GM12875 (cell line): ENCODE measurements around the gene EYA3.

Experiments used
- H3K4me3 ChIP-seq: one replicate; pipeline ENCODE4 v1.5.1; 2011; ENCODE audit warnings: low read depth, low read length, control low read depth
- TF ChIP-seq, protein P1 (sequence below): IDR thresholded peaks from 2 replicates; pipeline ENCODE4 v1.5.1; 2011; ENCODE audit warnings: low read depth, mild to moderate bottlenecking, control low read depth, inconsistent platforms, low read length, moderate library complexity, borderline replicate concordance; ENCODE audit not compliant: insufficient read depth

The EYA3 gene

DNA sequence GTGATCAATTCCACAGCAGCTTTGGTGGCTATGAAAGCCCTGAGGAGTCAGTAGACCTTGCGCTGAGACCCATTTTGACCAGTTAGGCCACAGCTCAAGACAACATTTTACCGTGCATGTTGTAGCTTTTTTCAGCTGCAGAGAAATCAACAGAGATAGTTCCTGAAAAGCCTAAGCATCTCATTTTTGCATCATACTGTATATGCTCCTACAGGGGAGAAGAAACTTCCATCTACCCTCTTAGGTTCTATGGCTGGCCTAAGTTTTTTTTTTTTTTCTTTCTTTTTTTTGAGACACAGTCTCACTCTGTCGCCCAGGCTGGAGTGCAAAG lies 24.8 kb upstream of the EYA3 start:
- TF ChIP-seq, protein P1, sequence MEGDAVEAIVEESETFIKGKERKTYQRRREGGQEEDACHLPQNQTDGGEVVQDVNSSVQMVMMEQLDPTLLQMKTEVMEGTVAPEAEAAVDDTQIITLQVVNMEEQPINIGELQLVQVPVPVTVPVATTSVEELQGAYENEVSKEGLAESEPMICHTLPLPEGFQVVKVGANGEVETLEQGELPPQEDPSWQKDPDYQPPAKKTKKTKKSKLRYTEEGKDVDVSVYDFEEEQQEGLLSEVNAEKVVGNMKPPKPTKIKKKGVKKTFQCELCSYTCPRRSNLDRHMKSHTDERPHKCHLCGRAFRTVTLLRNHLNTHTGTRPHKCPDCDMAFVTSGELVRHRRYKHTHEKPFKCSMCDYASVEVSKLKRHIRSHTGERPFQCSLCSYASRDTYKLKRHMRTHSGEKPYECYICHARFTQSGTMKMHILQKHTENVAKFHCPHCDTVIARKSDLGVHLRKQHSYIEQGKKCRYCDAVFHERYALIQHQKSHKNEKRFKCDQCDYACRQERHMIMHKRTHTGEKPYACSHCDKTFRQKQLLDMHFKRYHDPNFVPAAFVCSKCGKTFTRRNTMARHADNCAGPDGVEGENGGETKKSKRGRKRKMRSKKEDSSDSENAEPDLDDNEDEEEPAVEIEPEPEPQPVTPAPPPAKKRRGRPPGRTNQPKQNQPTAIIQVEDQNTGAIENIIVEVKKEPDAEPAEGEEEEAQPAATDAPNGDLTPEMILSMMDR, result peak; percentile 43; the same call in 1 of the 2 replicates
- H3K4me3 ChIP-seq, result no peak overlapping the region

DNA sequence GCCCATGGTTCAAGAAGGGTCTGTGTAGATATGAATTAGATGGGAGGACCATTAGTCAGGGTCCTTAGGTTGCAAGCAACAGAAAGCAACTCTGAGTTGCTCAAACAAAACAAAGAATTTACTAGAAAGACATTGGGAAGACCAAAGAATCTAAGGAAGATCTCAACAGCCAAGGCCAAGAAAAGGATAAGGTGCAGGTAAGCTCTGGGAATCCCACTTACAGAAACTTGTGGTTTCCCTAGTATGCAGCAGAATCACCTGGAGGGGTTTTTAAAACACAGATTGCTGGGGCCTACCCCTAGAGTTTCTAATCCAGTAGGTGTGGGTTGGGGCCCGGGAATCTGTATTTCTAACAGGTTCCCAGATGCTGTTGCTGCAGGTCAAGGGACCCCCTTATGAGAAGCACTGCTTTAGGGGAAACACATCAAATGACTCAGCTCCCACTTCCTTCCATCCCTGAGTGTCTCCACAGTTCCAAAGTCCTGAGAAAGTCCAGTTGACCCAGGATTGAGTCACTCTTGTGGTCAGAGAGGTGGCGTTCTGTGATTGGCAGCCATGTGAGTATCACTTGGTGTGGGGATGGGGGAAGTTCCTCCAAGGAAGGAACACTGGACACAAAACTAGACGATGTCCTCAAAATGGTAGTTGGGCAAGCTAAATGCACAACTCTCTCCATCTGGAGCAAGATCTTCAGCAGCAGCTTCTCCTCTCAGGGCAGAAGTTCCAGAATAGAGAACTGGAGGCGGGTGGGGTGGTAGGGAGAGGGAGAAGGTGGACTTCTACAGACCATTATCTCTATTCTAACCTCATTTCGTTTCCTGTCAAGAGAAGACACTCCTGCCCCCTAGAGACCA lies 24.2 kb upstream of the EYA3 start:
- no peak overlapping the region for H3K4me3 ChIP-seq
- TF ChIP-seq, protein P1, result no peak

DNA sequence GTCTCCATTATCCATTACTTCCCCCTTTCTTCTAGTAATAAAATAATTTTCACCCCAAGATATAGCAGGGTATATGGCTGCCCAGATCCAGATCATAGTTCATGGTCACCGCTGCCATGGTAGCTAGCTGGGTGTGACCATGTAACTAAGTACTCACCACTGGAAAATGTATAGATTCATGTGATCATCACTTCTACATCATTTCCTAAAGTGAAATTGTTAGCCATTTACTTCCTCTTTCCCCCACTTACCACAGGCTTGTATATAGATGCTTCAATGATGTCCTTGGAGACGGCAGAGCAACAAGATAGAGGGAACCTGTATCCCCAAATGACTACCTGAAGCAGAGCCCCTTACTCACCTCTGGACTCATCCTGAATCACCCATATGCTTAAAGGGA lies 22.7 kb upstream of the EYA3 start:
- no peak overlapping the region for H3K4me3 ChIP-seq
- TF ChIP-seq, protein P1, result no peak

DNA sequence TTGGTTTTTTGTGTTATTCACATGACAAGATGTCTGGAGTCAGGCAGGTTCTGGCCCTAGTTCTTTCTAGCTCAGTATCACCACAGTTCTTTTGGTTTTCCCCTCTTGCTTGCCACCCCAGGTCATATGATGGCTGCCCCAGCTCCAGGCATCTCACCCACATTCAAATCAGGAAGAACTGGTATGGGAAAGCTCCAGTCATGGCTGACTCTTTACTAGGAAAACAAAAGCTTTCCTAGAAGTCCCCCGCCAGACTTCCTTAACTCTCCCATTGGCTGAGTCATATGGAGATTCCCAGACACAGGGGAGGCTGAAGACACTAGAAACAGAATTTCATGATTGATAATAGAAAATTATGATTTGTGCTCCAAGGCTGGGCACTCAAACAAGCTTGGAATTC lies 22.1 kb upstream of the EYA3 start:
- TF ChIP-seq, protein P1, result no peak
- H3K4me3 ChIP-seq, result no peak overlapping the region

DNA sequence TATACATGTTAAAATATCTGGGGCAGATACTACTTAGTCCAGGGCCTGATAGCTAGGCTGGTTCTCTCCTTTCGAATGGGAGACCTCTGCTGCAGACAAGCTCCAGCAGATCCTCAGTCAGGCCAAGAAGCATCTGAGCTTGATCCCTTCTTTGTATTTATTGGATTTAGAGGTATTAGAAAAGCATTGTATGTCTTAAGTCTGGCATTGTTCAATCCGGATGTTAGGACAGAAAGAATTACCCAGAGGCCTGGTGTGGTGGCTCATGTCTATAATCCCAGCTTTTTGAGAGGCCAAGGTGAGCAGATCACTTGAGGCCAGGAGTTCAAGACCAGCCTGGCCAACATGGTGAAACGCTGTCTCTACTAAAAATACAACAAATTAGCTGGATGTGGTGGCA lies 21.2 kb upstream of the EYA3 start:
- TF ChIP-seq, protein P1, result no peak

DNA sequence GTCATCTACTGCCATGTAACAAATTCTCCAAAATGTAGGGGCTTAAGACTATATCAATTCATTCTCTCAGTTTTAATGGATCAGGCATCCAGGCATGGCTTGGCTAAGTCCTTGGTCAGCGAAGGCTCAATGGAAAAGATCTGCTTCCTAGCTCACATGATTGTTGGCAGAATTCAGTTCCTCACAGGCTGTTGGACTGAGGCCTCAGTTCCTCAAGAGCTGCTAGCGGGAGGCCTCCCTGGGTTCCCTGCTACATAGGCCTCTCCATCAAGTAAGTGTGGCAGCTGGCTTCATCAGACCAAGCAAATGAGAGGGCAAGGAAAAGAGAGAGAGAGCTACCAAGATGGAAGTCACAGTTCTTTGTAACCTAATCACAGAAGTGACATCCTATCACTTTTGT lies 19.6 kb upstream of the EYA3 start:
- H3K4me3 ChIP-seq, result no peak overlapping the region
- TF ChIP-seq, protein P1, result no peak

More for the DNA sequence above, 21.2 kb upstream of the EYA3 start:
- H3K4me3 ChIP-seq, result no peak overlapping the region

DNA sequence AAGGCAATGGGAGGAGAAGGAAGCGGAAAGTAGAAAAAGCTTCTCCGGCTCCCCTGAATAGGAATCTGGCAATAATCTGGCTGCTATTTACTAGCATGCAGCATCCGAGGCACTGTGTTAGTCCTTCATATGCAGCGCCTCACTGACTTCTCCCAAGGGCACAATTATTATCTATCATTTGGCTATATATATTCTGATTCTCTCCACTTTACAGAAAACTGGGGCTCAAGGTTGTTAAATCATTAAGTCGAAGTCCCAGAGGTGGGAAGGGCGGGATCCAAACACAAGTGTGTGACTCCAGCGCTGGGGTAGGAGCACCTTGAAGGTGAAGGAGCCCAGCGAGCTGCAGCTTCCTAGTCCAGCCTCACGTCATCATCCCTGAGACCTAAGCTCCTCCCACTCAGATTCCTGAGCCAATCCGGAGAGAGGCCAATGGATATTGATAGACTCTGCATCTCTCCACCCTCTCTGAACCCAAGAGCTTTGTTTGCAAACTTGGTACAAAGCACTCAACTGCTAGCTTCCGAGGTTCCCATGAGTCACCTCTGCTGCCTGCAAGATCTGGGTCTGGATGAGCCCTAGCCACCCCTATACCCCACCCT lies 16.6 kb upstream of the EYA3 start:
- TF ChIP-seq, protein P1, result no peak
- no peak overlapping the region for H3K4me3 ChIP-seq
